HEK293 (cell line): ENCODE data around the gene TRMT1L.

Experiments
- CTCF ChIA-PET: fragments of 350-600 bp; formaldehyde crosslinking; extraction: SDS; loops from one replicate; lab custom pipeline; 2021; ENCODE audit warnings: antibody characterized with exemption; lab: Yijun Ruan, JAX
- POLR2A ChIA-PET: fragments of 300-600 bp; formaldehyde crosslinking; extraction: SDS; loops from one replicate; lab custom pipeline; 2020; ENCODE audit warnings: antibody characterized with exemption, inconsistent platforms; lab: Yijun Ruan, JAX
- H3K27ac ChIP-seq: fragments of 200-500 bp; sonication (Bioruptor generic); 2 replicates; pipeline ENCODE4 v1.5.1; 2014; ENCODE audit warnings: low read depth, low read length, control low read depth, inconsistent platforms; ENCODE audit errors: extremely low read depth
- H3K36me3 ChIP-seq, 2 experiments: fragments of 200-500 bp in 1 of 2; sonication (Bioruptor generic) in 1 of 2; 1 replicate in 1 of 2; 2 replicates in 1 of 2; pipeline ENCODE4 v1.5.1; 2014 to 2017; ENCODE audit warnings: inconsistent platforms in 2 of 2, low read length in 2 of 2; ENCODE audit not compliant: control insufficient read depth in 2 of 2, insufficient read depth in 1 of 2
- H3K4me1 ChIP-seq: fragments of 200-500 bp; sonication (Bioruptor generic); 2 replicates; pipeline ENCODE4 v1.5.1; 2014; ENCODE audit warnings: mild to moderate bottlenecking, low read length, inconsistent platforms; ENCODE audit not compliant: control insufficient read depth, insufficient read depth
- H3K4me3 ChIP-seq: 2 replicates; pipeline ENCODE4 v1.5.1; 2011; ENCODE audit warnings: low read depth, mild to moderate bottlenecking, control low read depth, low read length, moderate library complexity
- H3K9me3 ChIP-seq: fragments of 200-500 bp; sonication (Bioruptor generic); 2 replicates; pipeline ENCODE4 v1.5.1; 2014; ENCODE audit warnings: low read depth, low read length, inconsistent platforms; ENCODE audit not compliant: control insufficient read depth, insufficient read depth
- BCL11B ChIP-seq: fragments of 450-650 bp; formaldehyde crosslinking; IDR thresholded peaks from 2 replicates; pipeline ENCODE4 v1.5.1; 2016; ENCODE audit warnings: low read depth, missing biosample characterization, missing genetic modification characterization
- GLIS2 ChIP-seq: fragments of 450-650 bp; formaldehyde crosslinking; IDR thresholded peaks from 2 replicates; pipeline ENCODE4 v1.5.1; 2016; ENCODE audit warnings: missing biosample characterization, missing genetic modification characterization
- HOXA7 ChIP-seq: sonication (generic); formaldehyde crosslinking; IDR thresholded peaks from 2 replicates; pipeline ENCODE4 v1.8.1; 2022; ENCODE audit warnings: missing genetic modification reagents, borderline replicate concordance
- MZF1 ChIP-seq: fragments of 450-650 bp; formaldehyde crosslinking; IDR thresholded peaks from 2 replicates; pipeline ENCODE4 v1.5.1; 2017; ENCODE audit warnings: missing biosample characterization, missing genetic modification characterization, borderline replicate concordance
- PBX3 ChIP-seq: sonication (generic); formaldehyde crosslinking; IDR thresholded peaks from 2 replicates; pipeline ENCODE4 v1.8.1; 2022; ENCODE audit warnings: mild to moderate bottlenecking, moderate library complexity, missing genetic modification reagents
- SCRT1 ChIP-seq: fragments of 450-650 bp; formaldehyde crosslinking; IDR thresholded peaks from 2 replicates; pipeline ENCODE4 v1.5.1; 2016; ENCODE audit warnings: missing biosample characterization, missing genetic modification characterization, borderline replicate concordance
- SP3 ChIP-seq: fragments of 450-650 bp; formaldehyde crosslinking; IDR thresholded peaks from 2 replicates; pipeline ENCODE4 v1.5.1; 2016; ENCODE audit warnings: missing biosample characterization, missing genetic modification characterization
- TSHZ1 ChIP-seq: fragments of 450-650 bp; formaldehyde crosslinking; IDR thresholded peaks from 2 replicates; pipeline ENCODE4 v1.5.1; 2016; ENCODE audit warnings: missing biosample characterization, missing genetic modification characterization, borderline replicate concordance
- WT1 ChIP-seq: fragments of 450-650 bp; formaldehyde crosslinking; IDR thresholded peaks from 2 replicates; pipeline ENCODE4 v1.5.1; 2016; ENCODE audit warnings: missing biosample characterization, missing genetic modification characterization
- ZBTB49 ChIP-seq: fragments of 450-650 bp; formaldehyde crosslinking; IDR thresholded peaks from 2 replicates; pipeline ENCODE4 v1.5.1; 2016; ENCODE audit warnings: missing biosample characterization, missing genetic modification characterization, low read depth
- ZFP69B ChIP-seq: fragments of 450-650 bp; formaldehyde crosslinking; IDR thresholded peaks from 2 replicates; pipeline ENCODE4 v1.5.1; 2016; ENCODE audit warnings: missing biosample characterization, missing genetic modification characterization
- ZIC2 ChIP-seq: fragments of 450-650 bp; formaldehyde crosslinking; IDR thresholded peaks from 2 replicates; pipeline ENCODE4 v1.5.1; 2016; ENCODE audit warnings: missing biosample characterization, missing genetic modification characterization
- ZNF114 ChIP-seq: fragments of 450-650 bp; formaldehyde crosslinking; IDR thresholded peaks from 2 replicates; pipeline ENCODE4 v1.5.0; 2017; ENCODE audit warnings: missing biosample characterization, missing genetic modification characterization
- ZNF175 ChIP-seq: fragments of 450-650 bp; formaldehyde crosslinking; IDR thresholded peaks from 2 replicates; pipeline ENCODE4 v1.5.1; 2016; ENCODE audit warnings: missing biosample characterization, missing genetic modification characterization
- ZNF23 ChIP-seq: fragments of 450-650 bp; formaldehyde crosslinking; IDR thresholded peaks from 2 replicates; pipeline ENCODE4 v1.5.1; 2016; ENCODE audit warnings: missing biosample characterization, missing genetic modification characterization, borderline replicate concordance
- ZNF280C ChIP-seq: fragments of 450-650 bp; formaldehyde crosslinking; IDR thresholded peaks from 2 replicates; pipeline ENCODE4 v1.5.1; 2016; ENCODE audit warnings: missing biosample characterization, missing genetic modification characterization
- ZNF391 ChIP-seq: fragments of 450-650 bp; formaldehyde crosslinking; IDR thresholded peaks from 2 replicates; pipeline ENCODE4 v1.5.1; 2016; ENCODE audit warnings: low read depth, missing biosample characterization, missing genetic modification characterization, borderline replicate concordance
- ZNF423 ChIP-seq: fragments of 450-650 bp; formaldehyde crosslinking; IDR thresholded peaks from 2 replicates; pipeline ENCODE4 v1.5.1; 2016; ENCODE audit warnings: missing biosample characterization, missing genetic modification characterization
- ZNF449 ChIP-seq: fragments of 450-650 bp; formaldehyde crosslinking; IDR thresholded peaks from 2 replicates; pipeline ENCODE4 v1.5.1; 2017; ENCODE audit warnings: missing biosample characterization, mild to moderate bottlenecking, missing genetic modification characterization, moderate library complexity
- ZNF488 ChIP-seq: fragments of 450-650 bp; formaldehyde crosslinking; IDR thresholded peaks from 2 replicates; pipeline ENCODE4 v1.5.1; 2016; ENCODE audit warnings: missing biosample characterization, missing genetic modification characterization
- ZNF837 ChIP-seq: fragments of 450-650 bp; formaldehyde crosslinking; IDR thresholded peaks from 2 replicates; pipeline ENCODE4 v1.5.1; 2016; ENCODE audit warnings: missing biosample characterization, missing genetic modification characterization

TRMT1L gene

GRCh38 chr1:185094761-185095160 is 62.0 kb downstream of the TRMT1L start (continued):
- TF ChIP-seq ZNF488 (tag by site-specific recombination) (no peak), ZNF114 (tag by site-specific recombination) (no peak), HOXA7 (no peak), SP3 (no peak), ZFP69B (tag by site-specific recombination) (no peak), GLIS2 (no peak), ZNF449 (tag by site-specific recombination) (no peak), ZNF280C (tag by site-specific recombination) (no peak), ZNF837 (tag by site-specific recombination) (no peak), ZIC2 (tag by site-specific recombination) (no peak)
- TF ChIP-seq, all 188 proteins: peak for 0

GRCh38 chr1:185091480-185091879 is 65.3 kb downstream of the TRMT1L start:
- H3K9me3 ChIP-seq, result no peaks in the 10 kb centered on the region
- ChIA-PET CTCF (interaction anchor here (1.0 kb wide), 1 partner anchor 9 kb away, joined by 3 read pairs; no protein-coding TSS in a partner anchor), POLR2A (no interaction called here)
- no peak overlapping the region for H3K4me3 ChIP-seq
- H3K36me3 ChIP-seq, result peaks cover 14 to 56% of the 10 kb centered on the region in 2 experiments
- H3K27ac ChIP-seq, result no peak overlapping the region
- TF ChIP-seq SCRT1, result no peak
- no peaks in the 10 kb centered on the region for H3K4me1 ChIP-seq

- Histone ChIP-seq H3K27ac (no peak overlapping the region), H3K9me3 (no peaks in the 10 kb centered on the region)
- CTCF ChIA-PET, result interaction anchor here (0.6 kb wide), 1 partner anchor 13 kb away, joined by 3 read pairs; no protein-coding TSS in a partner anchor
Measured at GRCh38 chr1:185087746-185088145, 69.0 kb downstream of the TRMT1L start.

More at GRCh38 chr1:185087746-185088145, 69.0 kb downstream of the TRMT1L start:
- Histone ChIP-seq H3K4me3 (no peak overlapping the region), H3K36me3 (peaks cover 14 to 32% of the 10 kb centered on the region in 2 experiments), H3K4me1 (no peaks in the 10 kb centered on the region)
- POLR2A ChIA-PET, result no interaction called here
- TF ChIP-seq PBX3, result no peak
- no peak for TF ChIP-seq BCL11B (tag by site-specific recombination)
- no peak for TF ChIP-seq MZF1 (tag by site-specific recombination)
- no peak for TF ChIP-seq ZNF423
- no peak for TF ChIP-seq TSHZ1 (tag by site-specific recombination)
- TF ChIP-seq ZNF23 (tag by site-specific recombination), result no peak
- no peak for TF ChIP-seq ZBTB49 (tag by site-specific recombination)
- TF ChIP-seq WT1, result no peak
- TF ChIP-seq ZNF175 (tag by site-specific recombination), result no peak
- TF ChIP-seq ZNF391 (tag by site-specific recombination), result no peak
